Thyroid gland (tissue), 4 donors: ENCODE data around the gene PRICKLE1. TPM values are rescaled to one million over a fixed set of nuclear protein-coding genes. Genes with fewer than 3 reads are reported as not detected.

Experiments used
- DNase-seq, 2 donors: peaks; one replicate each; pipeline ENCODE4 v3.0.0-alpha.2; 2019
- H3K27ac ChIP-seq, 3 donors: fragments of 200-600 bp; sonication (generic); 1 replicate in 2 of 3; 2 replicates in 1 of 3; pipeline ENCODE4 v1.5.1; 2016 to 2019; ENCODE audit warnings: mild to moderate bottlenecking in 1 of 3, moderate library complexity in 1 of 3
- H3K27me3 ChIP-seq: fragments of 200-600 bp; sonication (generic); one replicate; pipeline ENCODE4 v1.5.1; 2019
- H3K36me3 ChIP-seq, 2 donors: fragments of 200-600 bp; sonication (generic); one replicate each; pipeline ENCODE4 v1.5.1; 2016 to 2019
- H3K4me1 ChIP-seq, 2 donors: fragments of 200-600 bp; sonication (generic); one replicate each; pipeline ENCODE4 v1.5.1; 2017 to 2019
- H3K4me3 ChIP-seq, 3 donors: fragments of 200-600 bp; sonication (generic); replicated peaks in 1 of 3; 1 replicate in 2 of 3; 2 replicates in 1 of 3; pipeline ENCODE4 v1.5.1; 2016; ENCODE audit warnings: mild to moderate bottlenecking in 1 of 3
- H3K9me3 ChIP-seq: fragments of 200-600 bp; sonication (generic); one replicate; pipeline ENCODE4 v1.5.1; 2017
- CTCF ChIP-seq, 6 experiments: fragments of 200-600 bp in 3 of 6; fragments of 450-650 bp in 3 of 6; sonication (generic) in 3 of 6; IDR thresholded peaks; one replicate each; pipeline ENCODE4 v1.5.1; 2016 to 2019; ENCODE audit warnings: antibody characterized with exemption in 6 of 6, mild to moderate bottlenecking in 2 of 6, inconsistent platforms in 1 of 6, moderate library complexity in 1 of 6
- POLR2A ChIP-seq, 2 donors: fragments of 450-650 bp; IDR thresholded peaks; one replicate each; pipeline ENCODE4 v1.6.1; 2017; ENCODE audit warnings: antibody characterized with exemption in 2 of 2, mild to moderate bottlenecking in 2 of 2, moderate library complexity in 1 of 2
- WGBS, 2 donors: methylation state at CpG; one replicate each; pipeline ENCODE4 v1.1.5; 2017; 5-methylcytosine and 5-hydroxymethylcytosine counted together
- intact Hi-C: fragments of 100-400 bp; cut with DNase I; formaldehyde crosslinking; loops from one replicate; pipeline ENCODE4 v1.15.1; 2023
- total RNA-seq, 4 donors: library from RNA; depleted of rRNA; stranded (reverse); fragments of >200 nt; gene quantifications; one replicate each; pipeline ENCODE4 v1.2.3, GENCODE V29; 2016

Gene PRICKLE1
- total RNA-seq, 4 donors from 2014 or later, result 17.2 to 25.4 (median 19.6) TPM

GRCh38 chr12:42483521-42483790 is 106.1 kb downstream of the PRICKLE1 start:
- WGBS, 2 donors, result 0% methylated on average over 1 of the region's 30 CpGs; no CpG with 5 or more reads in 1 of the 2 donors
- no peaks in the 10 kb centered on the region for H3K9me3 ChIP-seq
- peak overlapping the region; percentile 74 to 89 (median 89) for H3K4me3 ChIP-seq
- peaks cover 14 to 16% of the 10 kb centered on the region in 2 donors for H3K4me1 ChIP-seq
- TF ChIP-seq CTCF (IDR thresholded peaks at IDR 0.05) (no peak), POLR2A (IDR thresholded peaks at IDR 0.05) (peak in 1 of 2 donors; percentile 57)
- H3K27me3 ChIP-seq, result no peaks in the 10 kb centered on the region
- H3K36me3 ChIP-seq, result no peaks in the 10 kb centered on the region
- H3K27ac ChIP-seq, result peak overlapping the region; percentile 94 to 99 (median 98)
- intact Hi-C loops, result no loop called here
- peak; percentile 48 to 50 for DNase-seq

GRCh38 chr12:42482748-42483520 is 106.6 kb downstream of the PRICKLE1 start:
- WGBS, 2 donors, result 0 to 3% methylated on average over 4 to 10 of the region's 83 CpGs
- intact Hi-C loops, result no loop called here

GRCh38 chr12:42482041-42482747 is 107.4 kb downstream of the PRICKLE1 start:
- Histone ChIP-seq H3K27me3 (no peaks in the 10 kb centered on the region), H3K4me1 (peaks cover 14 to 16% of the 10 kb centered on the region in 2 donors), H3K9me3 (no peaks in the 10 kb centered on the region), H3K36me3 (no peaks in the 10 kb centered on the region), H3K4me3 (peak overlapping the region; percentile 74 to 89 (median 89)), H3K27ac (peak overlapping the region; percentile 94 to 99 (median 98))
- intact Hi-C loops, result no loop called here
- WGBS, 2 donors, result 16% methylated on average over 18 of the region's 18 CpGs
- DNase-seq, result peak; percentile 92 to 94
- TF ChIP-seq POLR2A (IDR thresholded peaks at IDR 0.05), result peak in 1 of 2 donors; percentile 67
- no peak for TF ChIP-seq CTCF (IDR thresholded peaks at IDR 0.05)

More at GRCh38 chr12:42482748-42483520, 106.6 kb downstream of the PRICKLE1 start:
- H3K27me3 ChIP-seq, result no peaks in the 10 kb centered on the region
- TF ChIP-seq POLR2A (IDR thresholded peaks at IDR 0.05) (peak in 1 of 2 donors; percentile 42), CTCF (IDR thresholded peaks at IDR 0.05) (peak; percentile 62 to 97 (median 94))
- no peaks in the 10 kb centered on the region for H3K36me3 ChIP-seq
- H3K4me3 ChIP-seq, result peak overlapping the region; percentile 74 to 89 (median 89)
- DNase-seq, result peak; percentile 82
- peak overlapping the region; percentile 94 to 99 (median 98) for H3K27ac ChIP-seq
- H3K9me3 ChIP-seq, result no peaks in the 10 kb centered on the region
- H3K4me1 ChIP-seq, result peaks cover 14 to 16% of the 10 kb centered on the region in 2 donors

GRCh38 chr12:42481368-42481767 is 108.2 kb downstream of the PRICKLE1 start:
- Histone ChIP-seq H3K9me3 (no peaks in the 10 kb centered on the region), H3K4me3 (no peak overlapping the region), H3K36me3 (no peaks in the 10 kb centered on the region), H3K27me3 (no peaks in the 10 kb centered on the region), H3K27ac (peak overlapping the region in 2 of 3 donors; percentile 98 to 99), H3K4me1 (peaks cover 14 to 16% of the 10 kb centered on the region in 2 donors)
- intact Hi-C loops, result no loop called here
- no peak for TF ChIP-seq POLR2A (IDR thresholded peaks at IDR 0.05)
- no peak for TF ChIP-seq CTCF (IDR thresholded peaks at IDR 0.05)
- no peak for DNase-seq
- 64 to 70% methylated on average over 1 of the region's 1 CpG for WGBS, 2 donors

- Histone ChIP-seq H3K9me3 (no peaks in the 10 kb centered on the region), H3K4me3 (no peak overlapping the region), H3K4me1 (peaks cover 24 to 34% of the 10 kb centered on the region in 2 donors), H3K27me3 (no peaks in the 10 kb centered on the region), H3K27ac (no peak overlapping the region), H3K36me3 (no peaks in the 10 kb centered on the region)
- TF ChIP-seq POLR2A (IDR thresholded peaks at IDR 0.05) (no peak), CTCF (IDR thresholded peaks at IDR 0.05) (no peak)
- 79 to 80% methylated on average over 1 of the region's 1 CpG for WGBS, 2 donors
- no peak for DNase-seq
- intact Hi-C loops, result no loop called here
These were observed 111.6 kb downstream of the PRICKLE1 start for GRCh38 chr12:42477941-42478340.
